ENCODE data around the gene NDUFA5.
"Not testable (repeated sequence)": the region's sequence is repeated elsewhere in the genome, so short reads cannot be mapped to it uniquely, and the experiment has no call there.

NDUFA5 gene

GRCh38 chr7:123533929-123534382 lies 23.7 kb downstream of the NDUFA5 start:
- Mint-ChIP-seq H3K4me1 (peaks cover 26% of the 10 kb centered on the region), H3K4me3 (peak overlapping the region; percentile 85 to 94 (median 88))
- TF ChIP-seq CTCF (IDR thresholded peaks at IDR 0.05; ENCODE audit: unreplicated experiment in 3 of 3) = no peak

GRCh38 chr7:123533553-123533917 lies 24.1 kb downstream of the NDUFA5 start:
- Mint-ChIP-seq H3K36me3 (ENCODE audit: low read depth) (peaks cover 4% of the 10 kb centered on the region), H3K9me3 (peaks cover 4% of the 10 kb centered on the region), H3K4me3 (peak overlapping the region; percentile 85 to 94 (median 88)), H3K27ac (peak overlapping the region; percentile 18 to 99 (median 99)), H3K27me3 (ENCODE audit: low read depth) (peaks cover 4% of the 10 kb centered on the region), H3K4me1 (peaks cover 26% of the 10 kb centered on the region)
- no peak for TF ChIP-seq CTCF (IDR thresholded peaks at IDR 0.05; ENCODE audit: unreplicated experiment in 3 of 3)

More at GRCh38 chr7:123533929-123534382, 23.7 kb downstream of the NDUFA5 start:
- no peaks in the 10 kb centered on the region for H3K9me3 Mint-ChIP-seq
- H3K36me3 Mint-ChIP-seq (ENCODE audit: low read depth) = no peaks in the 10 kb centered on the region
- peaks cover 4% of the 10 kb centered on the region for H3K27me3 Mint-ChIP-seq (ENCODE audit: low read depth)
- peak overlapping the region; percentile 18 to 99 (median 99) for H3K27ac Mint-ChIP-seq

- H3K9me3 Mint-ChIP-seq; H3K36me3 Mint-ChIP-seq (ENCODE audit: low read depth); H3K27me3 Mint-ChIP-seq (ENCODE audit: low read depth): not testable (repeated sequence)
- Mint-ChIP-seq H3K4me1 (peaks cover 21% of the 10 kb centered on the region), H3K27ac (peak overlapping the region; percentile 49 to 99 (median 76)), H3K4me3 (peak overlapping the region; percentile 85 to 94 (median 88))
These were observed 24.6 kb downstream of the NDUFA5 start for GRCh38 chr7:123532788-123533552.

GRCh38 chr7:123532343-123532742 lies 25.3 kb downstream of the NDUFA5 start:
- not testable (repeated sequence) for H3K9me3 Mint-ChIP-seq
- H3K36me3 Mint-ChIP-seq (ENCODE audit: low read depth) = peaks cover 10% of the 10 kb centered on the region

GRCh38 chr7:123530035-123530591 lies 27.5 kb downstream of the NDUFA5 start:
- not testable (repeated sequence) for H3K9me3 Mint-ChIP-seq; H3K27ac Mint-ChIP-seq; H3K4me3 Mint-ChIP-seq; H3K27me3 Mint-ChIP-seq (ENCODE audit: low read depth)
- Mint-ChIP-seq H3K36me3 (ENCODE audit: low read depth) (peaks cover 17% of the 10 kb centered on the region), H3K4me1 (peaks cover 18% of the 10 kb centered on the region)

More at GRCh38 chr7:123532343-123532742, 25.3 kb downstream of the NDUFA5 start:
- H3K27me3 Mint-ChIP-seq (ENCODE audit: low read depth) = not testable (repeated sequence)
- Mint-ChIP-seq H3K4me1 (peaks cover 21% of the 10 kb centered on the region), H3K4me3 (peak overlapping the region; percentile 86 to 94 (median 89)), H3K27ac (peak overlapping the region; percentile 70 to 76 (median 76))

- peaks cover 6% of the 10 kb centered on the region for H3K9me3 Mint-ChIP-seq
- no peak overlapping the region for H3K27ac Mint-ChIP-seq
- no peaks in the 10 kb centered on the region for H3K27me3 Mint-ChIP-seq (ENCODE audit: low read depth)
- H3K36me3 Mint-ChIP-seq (ENCODE audit: low read depth) = peaks cover 17% of the 10 kb centered on the region
- peaks cover 8% of the 10 kb centered on the region for H3K4me1 Mint-ChIP-seq
- no peak for TF ChIP-seq CTCF (IDR thresholded peaks at IDR 0.05; ENCODE audit: unreplicated experiment in 3 of 3)
- peak overlapping the region; percentile 65 to 76 (median 70) for H3K4me3 Mint-ChIP-seq
These were observed 29.4 kb downstream of the NDUFA5 start for GRCh38 chr7:123528265-123528664.

- Mint-ChIP-seq H3K4me3 (peak overlapping the region; percentile 65 to 76 (median 70)), H3K36me3 (ENCODE audit: low read depth) (peaks cover 17% of the 10 kb centered on the region)
- not testable (repeated sequence) for H3K27me3 Mint-ChIP-seq (ENCODE audit: low read depth); H3K27ac Mint-ChIP-seq; H3K4me1 Mint-ChIP-seq; H3K9me3 Mint-ChIP-seq
These were observed 29.8 kb downstream of the NDUFA5 start for GRCh38 chr7:123527712-123528225.

GRCh38 chr7:123526533-123526932 lies 31.1 kb downstream of the NDUFA5 start:
- H3K36me3 Mint-ChIP-seq (ENCODE audit: low read depth) = peaks cover 17% of the 10 kb centered on the region
- H3K27me3 Mint-ChIP-seq (ENCODE audit: low read depth); H3K9me3 Mint-ChIP-seq; H3K4me1 Mint-ChIP-seq; H3K27ac Mint-ChIP-seq; H3K4me3 Mint-ChIP-seq: not testable (repeated sequence)

Measured in nephron (organoid).